GM23338 (cell line): ENCODE measurements around the gene DAGLA. TPM values are rescaled to one million over a fixed set of nuclear protein-coding genes. Genes with fewer than 3 reads are reported as not detected.

Source experiments
- ATAC-seq: fragments of 200-7000 bp; cut with Tn5 transposase; 3 replicates; pipeline ENCODE4 v1.9.1; 2020
- DNase-seq: peaks from one replicate; pipeline ENCODE4 v3.0.0-alpha.2; 2015; ENCODE audit warnings: low spot score
- H2AFZ ChIP-seq: fragments of 200-600 bp; sonication (generic); 2 replicates; pipeline ENCODE4 v1.8.0; 2016; ENCODE audit warnings: antibody characterized with exemption, mild to moderate bottlenecking, moderate library complexity
- H3F3A ChIP-seq: fragments of 200-600 bp; sonication (generic); replicated peaks from 2 replicates; pipeline ENCODE4 v1.8.0; 2017; ENCODE audit warnings: antibody characterized with exemption, mixed run types, low read depth
- H3K27ac ChIP-seq: fragments of 200-600 bp; sonication (generic); 2 replicates; pipeline ENCODE4 v1.6.1; 2016; ENCODE audit warnings: low read depth
- H3K27me3 ChIP-seq: fragments of 200-600 bp; sonication (generic); 2 replicates; pipeline ENCODE4 v1.8.0; 2016; ENCODE audit warnings: mild to moderate bottlenecking, mixed run types, moderate library complexity; ENCODE audit not compliant: insufficient read depth
- H3K36me3 ChIP-seq: fragments of 200-600 bp; sonication (generic); 2 replicates; pipeline ENCODE4 v1.8.0; 2016; ENCODE audit warnings: mild to moderate bottlenecking; ENCODE audit not compliant: insufficient read depth
- H3K4me1 ChIP-seq: fragments of 200-600 bp; sonication (generic); 2 replicates; pipeline ENCODE4 v1.8.0; 2016; ENCODE audit warnings: mild to moderate bottlenecking, moderate library complexity; ENCODE audit not compliant: insufficient read depth
- H3K4me2 ChIP-seq: fragments of 200-600 bp; sonication (generic); 2 replicates; pipeline ENCODE4 v1.7.1; 2017; ENCODE audit warnings: mixed run types
- H3K4me3 ChIP-seq: fragments of 200-600 bp; sonication (generic); 2 replicates; pipeline ENCODE4 v1.6.1; 2016; ENCODE audit warnings: mixed run types
- H3K79me2 ChIP-seq: fragments of 200-600 bp; sonication (generic); replicated peaks from 2 replicates; pipeline ENCODE4 v1.8.0; 2017; ENCODE audit warnings: mild to moderate bottlenecking; ENCODE audit not compliant: insufficient read depth
- H3K9me2 ChIP-seq: fragments of 200-600 bp; sonication (generic); 2 replicates; pipeline ENCODE4 v1.8.0; 2017; ENCODE audit not compliant: insufficient read depth
- H4K20me1 ChIP-seq: fragments of 200-600 bp; sonication (generic); replicated peaks from 2 replicates; pipeline ENCODE4 v1.8.0; 2017; ENCODE audit warnings: mild to moderate bottlenecking; ENCODE audit not compliant: insufficient read depth
- H3K27ac Mint-ChIP-seq: 2 replicates; pipeline ENCODE4 v1.8.0; 2020; ENCODE audit warnings: inconsistent platforms, mild to moderate bottlenecking, moderate library complexity, mixed read lengths
- H3K27me3 Mint-ChIP-seq: 3 replicates; pipeline ENCODE4 v1.8.0; 2022; ENCODE audit warnings: low read depth, mild to moderate bottlenecking, moderate library complexity, mixed read lengths, inconsistent platforms; ENCODE audit not compliant: insufficient read depth, poor library complexity
- H3K36me3 Mint-ChIP-seq: 3 replicates; pipeline ENCODE4 v1.8.0; 2021; ENCODE audit warnings: low read depth, mild to moderate bottlenecking, inconsistent platforms, moderate library complexity, mixed read lengths
- H3K4me1 Mint-ChIP-seq: 3 replicates; pipeline ENCODE4 v1.8.0; 2020; ENCODE audit warnings: mild to moderate bottlenecking, inconsistent platforms, mixed read lengths
- H3K4me3 Mint-ChIP-seq: 3 replicates; pipeline ENCODE4 v1.8.0; 2021; ENCODE audit warnings: moderate library complexity, mild to moderate bottlenecking, inconsistent platforms, mixed read lengths
- H3K9me3 Mint-ChIP-seq: 3 replicates; pipeline ENCODE4 v1.8.0; 2020; ENCODE audit warnings: moderate library complexity, mild to moderate bottlenecking, inconsistent platforms, mixed read lengths
- CREB1 ChIP-seq: fragments of 250-450 bp; sonication (Bioruptor Pico); IDR thresholded peaks from 2 replicates; pipeline ENCODE4 v1.5.0; 2020; ENCODE audit warnings: low read depth, mild to moderate bottlenecking, moderate library complexity
- CTCF ChIP-seq, 2 experiments: fragments of 200-600 bp in 1 of 2; sonication (generic) in 1 of 2; conservative IDR thresholded peaks; 2 replicates each; pipeline versions ENCODE4 v1.5.1 to v1.6.1; 2016 to 2017; ENCODE audit warnings: antibody characterized with exemption in 2 of 2, low read depth in 2 of 2, mild to moderate bottlenecking in 2 of 2, moderate library complexity in 1 of 2
- ETS1 ChIP-seq: IDR thresholded peaks from 2 replicates; pipeline ENCODE4 v1.6.1; 2016; ENCODE audit warnings: antibody characterized with exemption
- JUNB ChIP-seq: IDR thresholded peaks from one replicate; pipeline ENCODE4 v1.6.1; 2016; ENCODE audit warnings: antibody characterized with exemption; ENCODE audit not compliant: unreplicated experiment
- NANOG ChIP-seq: IDR thresholded peaks from 2 replicates; pipeline ENCODE4 v1.6.1; 2016; ENCODE audit warnings: antibody characterized with exemption, borderline replicate concordance
- POLR2AphosphoS5 ChIP-seq: IDR thresholded peaks from 2 replicates; pipeline ENCODE4 v1.6.1; 2016; ENCODE audit warnings: antibody characterized with exemption, low read depth
- STAT1 ChIP-seq: IDR thresholded peaks from one replicate; pipeline ENCODE4 v1.6.1; 2016; ENCODE audit warnings: antibody characterized with exemption; ENCODE audit not compliant: unreplicated experiment
- ZNF114 ChIP-seq: fragments of 250-450 bp; sonication (Bioruptor Pico); IDR thresholded peaks from 2 replicates; pipeline ENCODE4 v1.5.0; 2020; ENCODE audit warnings: mild to moderate bottlenecking, moderate library complexity
- ZNF331 ChIP-seq: fragments of 250-450 bp; sonication (Bioruptor Pico); IDR thresholded peaks from 2 replicates; pipeline ENCODE4 v1.5.0; 2020; ENCODE audit warnings: low read depth, mild to moderate bottlenecking, moderate library complexity
- polyA plus RNA-seq: library from polyadenylated mRNA; unstranded; fragments of >200 nt; fragmentation: Nextera tagmentation; extraction: Ambion mirVana; gene quantifications from 2 replicates; pipeline ENCODE4 v1.2.1, GENCODE V29; 2016
- total RNA-seq: library from RNA; depleted of rRNA; stranded (reverse); fragments of >200 nt; shearing (Covaris generic); gene quantifications from 2 replicates; pipeline ENCODE4 v1.2.3, GENCODE V29; 2014
- TF ChIP-seq, protein P1 (sequence below): IDR thresholded peaks from one replicate; pipeline ENCODE4 v1.6.1; 2018; ENCODE audit warnings: antibody characterized with exemption; ENCODE audit not compliant: unreplicated experiment

DAGLA gene
- total and polyA plus RNA-seq, 2 experiments from 2014 or later = 0.55 to 2.5 TPM

DNA sequence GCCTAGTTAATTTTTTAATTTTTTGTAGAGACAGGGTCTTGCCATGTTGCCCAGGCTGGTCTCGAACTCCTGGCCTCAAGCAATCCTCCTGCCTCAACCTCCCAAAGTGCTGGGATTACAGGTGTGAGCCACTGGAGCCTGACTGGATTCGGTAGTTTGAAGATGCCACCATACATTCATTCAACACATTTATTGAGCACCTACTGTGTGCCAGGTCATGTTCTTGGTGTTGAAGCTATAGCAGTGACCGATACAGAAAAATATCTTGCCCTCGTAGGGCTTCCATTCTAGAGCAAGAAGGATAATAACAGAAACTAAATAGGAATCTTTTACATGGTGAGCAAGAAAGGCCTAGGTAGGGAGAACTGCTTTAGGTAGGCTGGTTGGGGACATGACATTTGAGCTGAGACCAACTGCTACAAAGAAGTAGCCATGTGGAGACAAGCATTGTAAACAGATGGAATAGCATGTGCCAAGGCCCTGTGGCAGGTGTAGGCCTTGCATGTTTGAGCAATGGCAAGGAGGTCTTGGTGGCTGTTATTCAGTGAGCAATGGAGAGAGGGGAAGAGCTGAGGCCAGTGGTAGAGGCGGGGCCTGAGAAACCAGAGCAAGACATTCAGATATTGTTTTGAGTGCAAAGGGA, 70.6 kb downstream of the DAGLA start:
- no peaks in the 10 kb centered on the region; the same call in 2 of the 3 replicates for H3K36me3 Mint-ChIP-seq

DNA sequence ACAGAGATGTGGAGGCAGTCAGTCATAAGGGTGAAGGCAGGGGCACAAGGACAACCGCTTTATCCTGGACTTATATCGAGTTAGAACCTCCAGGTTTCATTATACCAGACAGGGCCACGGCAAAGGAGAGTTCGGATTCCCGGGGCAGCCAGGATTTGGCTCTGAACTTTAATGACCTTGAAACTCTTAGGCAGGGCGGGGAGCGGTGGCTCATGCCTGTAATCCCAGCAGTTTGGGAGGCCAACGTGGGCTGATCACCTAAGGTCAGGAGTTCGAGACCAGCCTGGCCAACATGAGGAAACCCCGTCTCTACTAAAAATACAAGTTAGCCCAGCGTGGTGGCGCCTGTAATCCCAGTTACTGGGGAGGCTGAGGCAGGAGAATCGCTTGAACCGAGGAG, 71.2 kb downstream of the DAGLA start:
- no peak overlapping the region for H3K27ac Mint-ChIP-seq
- Histone ChIP-seq H3K27me3 (peaks cover 32% of the 10 kb centered on the region), H3K4me1 (peaks cover 16% of the 10 kb centered on the region), H3K79me2 (no peaks in the 10 kb centered on the region), H3K27ac (no peak overlapping the region), H3K36me3 (no peaks in the 10 kb centered on the region), H3F3A (peaks cover 4% of the 10 kb centered on the region; the same call in 1 of the 2 replicates), H3K4me3 (no peak overlapping the region), H3K9me2 (no peaks in the 10 kb centered on the region), H3K4me2 (no peak overlapping the region), H4K20me1 (peaks cover 3% of the 10 kb centered on the region; the same call in 1 of the 2 replicates), H2AFZ (no peak overlapping the region)
- peaks cover 34% of the 10 kb centered on the region for H3K27me3 Mint-ChIP-seq
- no peaks in the 10 kb centered on the region; the same call in 2 of the 3 replicates for H3K36me3 Mint-ChIP-seq
- no peaks in the 10 kb centered on the region for H3K9me3 Mint-ChIP-seq
- DNase-seq = no peak
- H3K4me3 Mint-ChIP-seq = peak overlapping the region; percentile 8; the same call in 2 of the 3 replicates
- H3K4me1 Mint-ChIP-seq = peaks cover 27% of the 10 kb centered on the region
- ATAC-seq = no peak
- TF ChIP-seq NANOG (no peak), CREB1 (CRISPR knock-in tag) (no peak), STAT1 (no peak), POLR2AphosphoS5 (no peak), ZNF331 (CRISPR knock-in tag) (no peak), ETS1 (no peak), JUNB (no peak)
- TF ChIP-seq, protein P1, sequence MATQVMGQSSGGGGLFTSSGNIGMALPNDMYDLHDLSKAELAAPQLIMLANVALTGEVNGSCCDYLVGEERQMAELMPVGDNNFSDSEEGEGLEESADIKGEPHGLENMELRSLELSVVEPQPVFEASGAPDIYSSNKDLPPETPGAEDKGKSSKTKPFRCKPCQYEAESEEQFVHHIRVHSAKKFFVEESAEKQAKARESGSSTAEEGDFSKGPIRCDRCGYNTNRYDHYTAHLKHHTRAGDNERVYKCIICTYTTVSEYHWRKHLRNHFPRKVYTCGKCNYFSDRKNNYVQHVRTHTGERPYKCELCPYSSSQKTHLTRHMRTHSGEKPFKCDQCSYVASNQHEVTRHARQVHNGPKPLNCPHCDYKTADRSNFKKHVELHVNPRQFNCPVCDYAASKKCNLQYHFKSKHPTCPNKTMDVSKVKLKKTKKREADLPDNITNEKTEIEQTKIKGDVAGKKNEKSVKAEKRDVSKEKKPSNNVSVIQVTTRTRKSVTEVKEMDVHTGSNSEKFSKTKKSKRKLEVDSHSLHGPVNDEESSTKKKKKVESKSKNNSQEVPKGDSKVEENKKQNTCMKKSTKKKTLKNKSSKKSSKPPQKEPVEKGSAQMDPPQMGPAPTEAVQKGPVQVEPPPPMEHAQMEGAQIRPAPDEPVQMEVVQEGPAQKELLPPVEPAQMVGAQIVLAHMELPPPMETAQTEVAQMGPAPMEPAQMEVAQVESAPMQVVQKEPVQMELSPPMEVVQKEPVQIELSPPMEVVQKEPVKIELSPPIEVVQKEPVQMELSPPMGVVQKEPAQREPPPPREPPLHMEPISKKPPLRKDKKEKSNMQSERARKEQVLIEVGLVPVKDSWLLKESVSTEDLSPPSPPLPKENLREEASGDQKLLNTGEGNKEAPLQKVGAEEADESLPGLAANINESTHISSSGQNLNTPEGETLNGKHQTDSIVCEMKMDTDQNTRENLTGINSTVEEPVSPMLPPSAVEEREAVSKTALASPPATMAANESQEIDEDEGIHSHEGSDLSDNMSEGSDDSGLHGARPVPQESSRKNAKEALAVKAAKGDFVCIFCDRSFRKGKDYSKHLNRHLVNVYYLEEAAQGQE = no peak

More for the DNA sequence above, 70.6 kb downstream of the DAGLA start:
- ATAC-seq (no peak), DNase-seq (no peak)
- Mint-ChIP-seq H3K9me3 (no peaks in the 10 kb centered on the region), H3K4me3 (peak overlapping the region; percentile 8; the same call in 1 of the 3 replicates), H3K27me3 (peaks cover 34% of the 10 kb centered on the region), H3K4me1 (peaks cover 22% of the 10 kb centered on the region), H3K27ac (no peak overlapping the region)
- peaks cover 4% of the 10 kb centered on the region; the same call in 1 of the 2 replicates for H3F3A ChIP-seq
- H3K4me1 ChIP-seq = peaks cover 11% of the 10 kb centered on the region
- H3K9me2 ChIP-seq = no peaks in the 10 kb centered on the region
- H2AFZ ChIP-seq = no peak overlapping the region
- H3K27me3 ChIP-seq = peaks cover 32% of the 10 kb centered on the region
- H3K36me3 ChIP-seq = no peaks in the 10 kb centered on the region
- H3K27ac ChIP-seq = no peak overlapping the region
- H3K79me2 ChIP-seq = no peaks in the 10 kb centered on the region
- no peak overlapping the region for H3K4me2 ChIP-seq
- peaks cover 3% of the 10 kb centered on the region; the same call in 1 of the 2 replicates for H4K20me1 ChIP-seq
- TF ChIP-seq CTCF (conservative IDR thresholded peaks at IDR 0.05; ENCODE audit: low read depth in 2 of 2) = no peak
- no peak for TF ChIP-seq JUNB
- no peak for TF ChIP-seq ETS1
- no peak for TF ChIP-seq ZNF114 (CRISPR knock-in tag)
- no peak for TF ChIP-seq ZNF331 (CRISPR knock-in tag)
- TF ChIP-seq STAT1 = no peak
- H3K4me3 ChIP-seq = no peak overlapping the region
